GM13976 (cell line): ENCODE measurements around the gene GNG13.

Source experiments
- DNase-seq: peaks from one replicate; pipeline ENCODE4 v3.0.0; 2012; ENCODE audit warnings: low spot score
- CTCF ChIP-seq: IDR thresholded peaks from 2 replicates; pipeline ENCODE4 v1.5.1; 2012; ENCODE audit warnings: borderline replicate concordance, mild to moderate bottlenecking; ENCODE audit not compliant: insufficient read depth; ENCODE audit errors: extremely low read depth, missing control alignments, control extremely low read depth
- in situ Hi-C: fragments of 300-500 bp; cut with MboI; formaldehyde crosslinking; loops from one replicate; pipeline ENCODE4 v1.12.0; 2022; ENCODE audit warnings: low sequenced_read_pairs, mixed read lengths, inconsistent platforms; ENCODE audit not compliant: unreplicated experiment

GNG13 gene

GRCh38 chr16:831571-832413 lies 31.3 kb upstream of the GNG13 start:
- DNase-seq: no peak
- in situ Hi-C loops: no loop called here
- no peak for TF ChIP-seq CTCF

GRCh38 chr16:830871-831570 lies 30.5 kb upstream of the GNG13 start:
- in situ Hi-C loops: no loop called here

GRCh38 chr16:830107-830870 lies 29.8 kb upstream of the GNG13 start:
- in situ Hi-C loops: no loop called here
- TF ChIP-seq CTCF: no peak
- no peak for DNase-seq

More at GRCh38 chr16:830871-831570, 30.5 kb upstream of the GNG13 start:
- DNase-seq: no peak
- TF ChIP-seq CTCF: no peak

GRCh38 chr16:828891-829290 lies 28.4 kb upstream of the GNG13 start:
- no peak for DNase-seq
- in situ Hi-C loops: no loop called here
- TF ChIP-seq CTCF: no peak

GRCh38 chr16:827513-827912 lies 27.0 kb upstream of the GNG13 start:
- no peak for DNase-seq
- no peak for TF ChIP-seq CTCF
- in situ Hi-C loops: no loop called here

- in situ Hi-C loops: no loop called here
- DNase-seq: no peak
- no peak for TF ChIP-seq CTCF
These were observed 25.0 kb upstream of the GNG13 start for GRCh38 chr16:825341-826061.
